PC-3 (cell line): ENCODE measurements around the gene PRLH. TPM values are rescaled to one million over a fixed set of nuclear protein-coding genes. Genes with fewer than 3 reads are reported as not detected.

Source experiments
- ATAC-seq: fragments of 200-7000 bp; cut with Tn5 transposase; 2 replicates; pipeline ENCODE4 v1.9.1; 2020; ENCODE audit warnings: mild to moderate bottlenecking, moderate library complexity
- BruUV-seq: library from RNA; stranded (reverse); fragments of 400-500 nt; replicated peaks from 2 replicates; lab custom pipeline; 2021; lab: Mats Ljungman, UMichigan
- CTCF ChIA-PET: fragments of 300-600 bp; sonication (Branson Sonifier 250); formaldehyde crosslinking; loops from one replicate; lab custom pipeline; 2022; ENCODE audit warnings: antibody characterized with exemption; lab: Charles Lee
- POLR2A ChIA-PET: fragments of 300-600 bp; sonication (Branson Sonifier 250); formaldehyde crosslinking; loops from one replicate; lab custom pipeline; 2022; ENCODE audit warnings: antibody characterized with exemption; ENCODE audit not compliant: unreplicated experiment; lab: Charles Lee
- DNase-seq: peaks from one replicate; pipeline ENCODE4 v3.0.0-alpha.2; 2015
- H2AFZ ChIP-seq: fragments of 300-600 bp; sonication (generic); 2 replicates; pipeline ENCODE4 v1.6.0; 2016; ENCODE audit warnings: antibody characterized with exemption, low read length
- H3F3A ChIP-seq: fragments of 300-600 bp; sonication (generic); one replicate; pipeline ENCODE4 v1.6.0; 2017; ENCODE audit warnings: antibody characterized with exemption, low read length, control low read depth, mild to moderate bottlenecking; ENCODE audit not compliant: unreplicated experiment
- H3K27ac ChIP-seq: fragments of 300-600 bp; sonication (generic); 2 replicates; pipeline ENCODE4 v1.5.1; 2016; ENCODE audit warnings: mild to moderate bottlenecking, low read length
- H3K27me3 ChIP-seq: fragments of 300-600 bp; sonication (generic); 2 replicates; pipeline ENCODE4 v1.6.1; 2016; ENCODE audit warnings: low read length, mixed read lengths
- H3K36me3 ChIP-seq: fragments of 300-600 bp; sonication (generic); 2 replicates; pipeline ENCODE4 v1.6.1; 2016; ENCODE audit warnings: low read depth, mixed run types, low read length, mixed read lengths
- H3K4me1 ChIP-seq: fragments of 300-600 bp; sonication (generic); 2 replicates; pipeline ENCODE4 v1.5.1; 2016; ENCODE audit warnings: low read length; ENCODE audit not compliant: insufficient read depth
- H3K4me2 ChIP-seq: fragments of 300-600 bp; sonication (generic); 2 replicates; pipeline ENCODE4 v1.6.0; 2016; ENCODE audit warnings: low read length
- H3K4me3 ChIP-seq: fragments of 300-600 bp; sonication (generic); 2 replicates; pipeline ENCODE4 v1.5.1; 2016; ENCODE audit warnings: mild to moderate bottlenecking, low read length, mixed read lengths
- H3K79me2 ChIP-seq: fragments of 300-600 bp; sonication (generic); 2 replicates; pipeline ENCODE4 v1.6.1; 2017; ENCODE audit warnings: low read length, mixed read lengths
- H3K9ac ChIP-seq: fragments of 300-600 bp; sonication (generic); 2 replicates; pipeline ENCODE4 v1.6.0; 2016; ENCODE audit warnings: mild to moderate bottlenecking, low read length
- H3K9me2 ChIP-seq: fragments of 300-600 bp; sonication (generic); replicated peaks from 2 replicates; pipeline ENCODE4 v1.6.1; 2016; ENCODE audit warnings: mixed run types, low read length, mixed read lengths
- H3K9me3 ChIP-seq: fragments of 300-600 bp; sonication (generic); 2 replicates; pipeline ENCODE4 v1.6.1; 2016; ENCODE audit warnings: low read length, mixed read lengths
- H4K20me1 ChIP-seq: fragments of 300-600 bp; sonication (generic); 2 replicates; pipeline ENCODE4 v1.6.1; 2016; ENCODE audit warnings: low read length, mixed read lengths
- EZH2 ChIP-seq: fragments of 300-600 bp; sonication (generic); IDR thresholded peaks from one replicate; pipeline ENCODE4 v1.6.1; 2017; ENCODE audit warnings: antibody characterized with exemption, mild to moderate bottlenecking, low read length; ENCODE audit not compliant: unreplicated experiment
- EZH2phosphoT487 ChIP-seq: fragments of 300-600 bp; sonication (generic); IDR thresholded peaks from 2 replicates; pipeline ENCODE4 v1.6.1; 2018; ENCODE audit warnings: mild to moderate bottlenecking, antibody characterized with exemption, low read length, borderline replicate concordance
- intact Hi-C: fragments of 100-400 bp; cut with micrococcal nuclease; formaldehyde crosslinking; loops from 2 replicates; pipeline ENCODE4 v1.9.0; 2023
- total RNA-seq: library from RNA; depleted of rRNA; stranded (reverse); fragments of >200 nt; gene quantifications from 2 replicates; pipeline ENCODE4 v1.2.3, GENCODE V29; 2014
- TF ChIP-seq, protein P1 (sequence below): fragments of 300-600 bp; sonication (generic); conservative IDR thresholded peaks from 2 replicates; pipeline ENCODE4 v1.5.1; 2017; ENCODE audit warnings: antibody characterized with exemption, low read depth, mild to moderate bottlenecking, low read length

PRLH gene
- total RNA-seq, 1 experiment from 2014 or later: not detected

DNA sequence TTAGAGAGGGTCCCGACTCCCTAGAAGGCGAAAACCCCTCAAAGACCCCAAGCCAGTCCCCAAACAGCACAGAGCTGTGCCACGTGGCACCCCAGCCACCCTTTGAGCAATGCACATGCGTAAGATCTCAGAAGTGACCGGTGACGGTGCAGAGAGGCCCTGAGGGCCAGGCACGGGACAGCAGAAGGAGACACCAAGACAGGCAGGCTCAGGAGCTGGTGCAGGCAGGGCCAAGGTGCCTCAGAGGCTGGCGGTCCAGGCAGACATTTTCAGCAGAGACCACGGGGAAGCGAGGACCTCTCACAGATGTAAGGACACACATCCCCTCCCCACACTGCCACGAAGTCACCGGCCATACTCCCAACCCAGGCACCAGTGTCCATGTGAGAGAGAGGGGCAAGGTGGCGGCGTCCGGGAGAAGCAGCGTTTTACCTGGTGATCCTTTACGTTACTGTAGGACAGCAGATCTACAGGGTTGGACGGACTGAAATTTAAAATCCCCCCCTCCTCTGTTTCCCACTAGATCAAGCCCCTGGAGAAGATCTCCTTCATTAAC lies 26.1 kb downstream of the PRLH start:
- CTCF ChIA-PET: no interaction called here
- intact Hi-C loops: loop anchor here (10.0 kb wide), 1 partner anchor 72 kb away; no protein-coding TSS in a partner anchor

DNA sequence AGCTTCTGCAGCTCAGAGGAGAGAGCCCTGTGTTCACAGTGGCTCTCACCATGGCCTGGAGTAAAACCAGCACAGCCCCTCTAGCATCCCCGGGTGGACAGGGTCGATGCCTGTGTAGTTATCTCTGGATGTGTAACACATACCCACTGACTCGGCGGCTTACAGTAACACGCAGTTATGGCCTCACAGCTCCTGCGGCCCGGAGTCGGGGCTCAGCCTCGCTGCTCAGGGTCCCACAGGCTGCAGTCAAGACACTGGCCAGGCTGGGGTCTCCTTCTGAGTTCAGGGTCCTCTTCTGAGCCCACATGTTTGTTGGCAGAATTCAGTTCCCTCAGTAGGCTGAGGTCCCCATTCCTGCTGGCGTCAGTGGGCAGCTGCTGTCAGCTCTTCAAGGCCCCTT lies 26.7 kb downstream of the PRLH start:
- intact Hi-C loops: loop anchor here (10.0 kb wide), 1 partner anchor 72 kb away; no protein-coding TSS in a partner anchor
- Histone ChIP-seq H3K4me3 (no peak overlapping the region), H3K4me2 (no peak overlapping the region), H3K9me2 (no peaks in the 10 kb centered on the region), H3K27me3 (no peaks in the 10 kb centered on the region), H3K9me3 (no peaks in the 10 kb centered on the region), H3K79me2 (peaks cover 21% of the 10 kb centered on the region), H3K4me1 (peaks cover 13% of the 10 kb centered on the region), H2AFZ (no peak overlapping the region), H3F3A (no peaks in the 10 kb centered on the region), H3K9ac (no peak overlapping the region), H3K27ac (no peak overlapping the region), H3K36me3 (no peaks in the 10 kb centered on the region), H4K20me1 (0 out of 2 replicates have a peak, but pooled peaks cover 4% of the 10 kb centered on the region)
- BruUV-seq: no TSS peak
- ATAC-seq (no peak), DNase-seq (no peak)
- CTCF ChIA-PET: no interaction called here
- TF ChIP-seq, protein P1, sequence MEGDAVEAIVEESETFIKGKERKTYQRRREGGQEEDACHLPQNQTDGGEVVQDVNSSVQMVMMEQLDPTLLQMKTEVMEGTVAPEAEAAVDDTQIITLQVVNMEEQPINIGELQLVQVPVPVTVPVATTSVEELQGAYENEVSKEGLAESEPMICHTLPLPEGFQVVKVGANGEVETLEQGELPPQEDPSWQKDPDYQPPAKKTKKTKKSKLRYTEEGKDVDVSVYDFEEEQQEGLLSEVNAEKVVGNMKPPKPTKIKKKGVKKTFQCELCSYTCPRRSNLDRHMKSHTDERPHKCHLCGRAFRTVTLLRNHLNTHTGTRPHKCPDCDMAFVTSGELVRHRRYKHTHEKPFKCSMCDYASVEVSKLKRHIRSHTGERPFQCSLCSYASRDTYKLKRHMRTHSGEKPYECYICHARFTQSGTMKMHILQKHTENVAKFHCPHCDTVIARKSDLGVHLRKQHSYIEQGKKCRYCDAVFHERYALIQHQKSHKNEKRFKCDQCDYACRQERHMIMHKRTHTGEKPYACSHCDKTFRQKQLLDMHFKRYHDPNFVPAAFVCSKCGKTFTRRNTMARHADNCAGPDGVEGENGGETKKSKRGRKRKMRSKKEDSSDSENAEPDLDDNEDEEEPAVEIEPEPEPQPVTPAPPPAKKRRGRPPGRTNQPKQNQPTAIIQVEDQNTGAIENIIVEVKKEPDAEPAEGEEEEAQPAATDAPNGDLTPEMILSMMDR: no peak
- TF ChIP-seq EZH2phosphoT487 (no peak), EZH2 (no peak)
- POLR2A ChIA-PET: no interaction called here

More for the DNA sequence above, 26.1 kb downstream of the PRLH start:
- Histone ChIP-seq H3K4me2 (no peak overlapping the region), H3K9me3 (no peaks in the 10 kb centered on the region), H3K9me2 (no peaks in the 10 kb centered on the region), H3K9ac (no peak overlapping the region), H3K4me1 (peaks cover 14% of the 10 kb centered on the region), H4K20me1 (0 out of 2 replicates have a peak, but pooled peaks cover 5% of the 10 kb centered on the region), H3K27ac (no peak overlapping the region), H3K36me3 (no peaks in the 10 kb centered on the region), H3F3A (no peaks in the 10 kb centered on the region), H2AFZ (no peak overlapping the region), H3K4me3 (no peak overlapping the region), H3K27me3 (no peaks in the 10 kb centered on the region), H3K79me2 (peaks cover 26% of the 10 kb centered on the region)
- POLR2A ChIA-PET: no interaction called here
- no peak for ATAC-seq
- DNase-seq: no peak
- BruUV-seq: no TSS peak
- TF ChIP-seq EZH2: no peak
- no peak for TF ChIP-seq EZH2phosphoT487
- TF ChIP-seq, protein P1: no peak

- no TSS peak for BruUV-seq
- H3K4me2 ChIP-seq: no peak overlapping the region
- no peak for ATAC-seq
- ChIA-PET POLR2A (no interaction called here), CTCF (no interaction called here)
- H3F3A ChIP-seq: no peaks in the 10 kb centered on the region
- no peak overlapping the region for H3K27ac ChIP-seq
- H3K4me1 ChIP-seq: peaks cover 8% of the 10 kb centered on the region
- H3K9ac ChIP-seq: no peak overlapping the region
- H3K9me3 ChIP-seq: no peaks in the 10 kb centered on the region
- peaks cover 14% of the 10 kb centered on the region for H3K79me2 ChIP-seq
- intact Hi-C loops: loop anchor here (10.0 kb wide), 1 partner anchor 71 kb away; no protein-coding TSS in a partner anchor
- DNase-seq: no peak
- H3K27me3 ChIP-seq: no peaks in the 10 kb centered on the region
- no peak overlapping the region for H2AFZ ChIP-seq
- no peak overlapping the region for H3K4me3 ChIP-seq
- TF ChIP-seq EZH2 (no peak), EZH2phosphoT487 (no peak)
- TF ChIP-seq, protein P1: no peak
- H3K9me2 ChIP-seq: no peaks in the 10 kb centered on the region
- no peaks in the 10 kb centered on the region for H3K36me3 ChIP-seq
- no peaks in the 10 kb centered on the region for H4K20me1 ChIP-seq
These were observed 27.4 kb downstream of the PRLH start for GRCh38 chr2:237593596-237594320.
